HCT116 (cell line): Measurements from ENCODE around the gene ZNF20. TPM values are rescaled to one million over a fixed set of nuclear protein-coding genes. Genes with fewer than 3 reads are reported as not detected.

ENCODE experiments used
- ATAC-seq: fragments of 200-7000 bp; cut with Tn5 transposase; 2 replicates; pipeline ENCODE4 v1.9.1; 2020; ENCODE audit warnings: mild to moderate bottlenecking, moderate library complexity
- BruUV-seq: library from RNA; stranded (reverse); fragments of 400-500 nt; replicated peaks from 2 replicates; lab custom pipeline; 2021; lab: Mats Ljungman, UMichigan
- CTCF ChIA-PET: fragments of 300-600 bp; sonication (Branson Sonifier 250); formaldehyde crosslinking; loops from one replicate; lab custom pipeline; 2021; ENCODE audit warnings: antibody characterized with exemption; lab: Charles Lee
- POLR2A ChIA-PET: fragments of 300-600, 350-600 bp; sonication (Branson Sonifier 250); formaldehyde crosslinking; loops from one replicate; lab custom pipeline; 2021; ENCODE audit warnings: antibody characterized with exemption; lab: Charles Lee
- RAD21 ChIA-PET, 2 experiments: fragments of 300-600 bp; sonication (Branson Sonifier 250); formaldehyde crosslinking; loops; one replicate each; lab custom pipeline; 2023; ENCODE audit warnings: low total read pairs in 2 of 2; ENCODE audit not compliant: uncharacterized antibody in 2 of 2, unreplicated experiment in 2 of 2, low non-redundant PET in 1 of 2; lab: Charles Lee
- DNase-seq: peaks from one replicate; pipeline ENCODE4 v3.0.0-alpha.2; 2010; ENCODE audit warnings: low read depth, low spot score
- H2AFZ ChIP-seq: fragments of 200-600 bp; shearing (Covaris generic), sonication (generic); 2 replicates; pipeline ENCODE4 v1.6.1; 2017; ENCODE audit warnings: low read depth, mixed run types, mixed read lengths, antibody characterized with exemption, low read length; ENCODE audit not compliant: poor library complexity, severe bottlenecking
- H3K27ac ChIP-seq: 2 replicates; pipeline ENCODE4 v1.5.1; 2012; ENCODE audit warnings: low read depth, low read length
- H3K27me3 ChIP-seq: fragments of 200-600 bp; sonication (generic); 2 replicates; pipeline ENCODE4 v1.6.1; 2016; ENCODE audit warnings: mixed run types, low read length, mixed read lengths; ENCODE audit not compliant: insufficient read depth
- H3K36me3 ChIP-seq, 2 experiments: fragments of 200-500 bp in 1 of 2; fragments of 200-600 bp in 1 of 2; sonication (Bioruptor generic) in 1 of 2; sonication (generic) in 1 of 2; 2 replicates each; pipeline versions ENCODE4 v1.5.1 to v1.6.1; 2014 to 2016; ENCODE audit warnings: low read length in 2 of 2, inconsistent platforms in 1 of 2, mixed read lengths in 1 of 2, mixed run types in 1 of 2; ENCODE audit not compliant: insufficient read depth in 2 of 2, control insufficient read depth in 1 of 2
- H3K4me1 ChIP-seq, 2 experiments: fragments of 200-600 bp in 1 of 2; sonication (generic) in 1 of 2; 2 replicates each; pipeline versions ENCODE4 v1.5.1 to v1.6.1; 2012 to 2017; ENCODE audit warnings: low read length in 2 of 2, inconsistent platforms in 1 of 2, mild to moderate bottlenecking in 1 of 2, mixed read lengths in 1 of 2, mixed run types in 1 of 2, moderate library complexity in 1 of 2; ENCODE audit not compliant: insufficient read depth in 2 of 2, control insufficient read depth in 1 of 2
- H3K4me2 ChIP-seq: fragments of 200-600 bp; sonication (generic); 2 replicates; pipeline ENCODE4 v1.6.1; 2017; ENCODE audit warnings: mixed run types, low read length, mixed read lengths
- H3K4me3 ChIP-seq, 2 experiments: fragments of 200-600 bp in 1 of 2; sonication (generic) in 1 of 2; replicated peaks in 1 of 2; 2 replicates each; pipeline ENCODE4 v1.5.1; 2011 to 2016; ENCODE audit warnings: low read length in 2 of 2, control low read depth in 1 of 2, low read depth in 1 of 2, mild to moderate bottlenecking in 1 of 2, mixed read lengths in 1 of 2, mixed run types in 1 of 2
- H3K79me2 ChIP-seq: fragments of 200-600 bp; sonication (generic); 2 replicates; pipeline ENCODE4 v1.6.1; 2017; ENCODE audit warnings: mild to moderate bottlenecking, mixed run types, low read length, moderate library complexity, mixed read lengths; ENCODE audit not compliant: insufficient read depth
- H3K9ac ChIP-seq: fragments of 200-600 bp; sonication (generic); 2 replicates; pipeline ENCODE4 v1.6.1; 2016; ENCODE audit warnings: low read length, mixed read lengths
- H3K9me2 ChIP-seq: fragments of 200-600 bp; sonication (generic), shearing (Covaris generic); 2 replicates; pipeline ENCODE4 v1.6.1; 2017; ENCODE audit warnings: mixed run types, mild to moderate bottlenecking, moderate library complexity; ENCODE audit not compliant: insufficient read depth
- H3K9me3 ChIP-seq, 2 experiments: fragments of 200-500 bp in 1 of 2; fragments of 200-600 bp in 1 of 2; sonication (Bioruptor generic) in 1 of 2; sonication (generic) in 1 of 2; 2 replicates each; pipeline ENCODE4 v1.6.1; 2014 to 2017; ENCODE audit warnings: low read length in 2 of 2, mixed read lengths in 2 of 2, inconsistent platforms in 1 of 2, low read depth in 1 of 2, mild to moderate bottlenecking in 1 of 2, mixed run types in 1 of 2, moderate library complexity in 1 of 2; ENCODE audit not compliant: control insufficient read depth in 1 of 2, insufficient read depth in 1 of 2
- H4K20me1 ChIP-seq: fragments of 200-600 bp; sonication (generic), shearing (Covaris generic); 2 replicates; pipeline ENCODE4 v1.6.1; 2017; ENCODE audit warnings: mixed run types, mild to moderate bottlenecking, moderate library complexity; ENCODE audit not compliant: insufficient read depth
- CEBPB ChIP-seq: IDR thresholded peaks from 2 replicates; pipeline ENCODE4 v1.6.1; 2012; ENCODE audit warnings: low read depth
- ELF1 ChIP-seq: IDR thresholded peaks from 2 replicates; pipeline ENCODE4 v1.6.1; 2012; ENCODE audit warnings: low read depth, borderline replicate concordance
- POLR2A ChIP-seq: IDR thresholded peaks from 2 replicates; pipeline ENCODE4 v1.7.0; 2011; ENCODE audit warnings: borderline replicate concordance; ENCODE audit not compliant: insufficient read depth, insufficient read length; ENCODE audit errors: extremely low read depth
- POLR2AphosphoS5 ChIP-seq: IDR thresholded peaks from 2 replicates; pipeline ENCODE4 v1.6.1; 2011; ENCODE audit warnings: mild to moderate bottlenecking, low read depth, low read length, moderate library complexity
- RAD21 ChIP-seq: IDR thresholded peaks from 2 replicates; pipeline ENCODE4 v1.6.1; 2012; ENCODE audit warnings: low read depth, mild to moderate bottlenecking
- SP1 ChIP-seq: IDR thresholded peaks from 2 replicates; pipeline ENCODE4 v1.6.1; 2012; ENCODE audit warnings: low read depth
- TCF7L2 ChIP-seq: IDR thresholded peaks from 2 replicates; pipeline ENCODE4 v1.7.0; 2011; ENCODE audit warnings: borderline replicate concordance, inconsistent platforms; ENCODE audit not compliant: insufficient read depth, insufficient read length; ENCODE audit errors: extremely low read depth
- intact Hi-C: fragments of 100-400 bp; cut with micrococcal nuclease; formaldehyde crosslinking; loops from 2 replicates; pipeline ENCODE4 v1.10.0; 2022
- total RNA-seq: library from RNA; stranded (reverse); gene quantifications from one replicate; pipeline ENCODE4 v1.2.1, GENCODE V29; 2021; ENCODE audit not compliant: unreplicated experiment
- TF ChIP-seq, protein P1 (sequence below), 3 experiments: fragments of 200-600 bp in 1 of 3; sonication (generic) in 1 of 3; IDR thresholded peaks in 2 of 3; conservative IDR thresholded peaks in 1 of 3; 2 replicates each; pipeline ENCODE4 v1.5.1; 2012 to 2017; ENCODE audit warnings: low read depth in 2 of 3, low read length in 2 of 3, antibody characterized with exemption in 1 of 3, borderline replicate concordance in 1 of 3, control low read depth in 1 of 3, mild to moderate bottlenecking in 1 of 3, mixed read lengths in 1 of 3, mixed run types in 1 of 3, moderate library complexity in 1 of 3; ENCODE audit not compliant: insufficient read depth in 1 of 3
- TF ChIP-seq, protein P2 (sequence below): IDR thresholded peaks from 2 replicates; pipeline ENCODE4 v1.6.1; 2012; ENCODE audit warnings: low read depth

The ZNF20 gene
- total RNA-seq, 1 experiment from 2014 or later, result 1.0 TPM

GRCh38 chr19:12159773-12160414, 19.7 kb upstream of the ZNF20 start:
- peaks cover 0 to 3% of the 10 kb centered on the region in 2 experiments; a peak in 1 of 4 replicates for H3K4me1 ChIP-seq
- no peak overlapping the region for H3K4me3 ChIP-seq
- intact Hi-C loops, result loop anchor here (5.0 kb wide), 1 partner anchor 132 kb away; the partner anchor contains the start of gene ZNF44
- BruUV-seq, result no TSS peak
- DNase-seq (no peak), ATAC-seq (no peak)
- H3K79me2 ChIP-seq, result no peaks in the 10 kb centered on the region
- no peaks in the 10 kb centered on the region for H3K9me2 ChIP-seq
- no peaks in the 10 kb centered on the region for H3K27me3 ChIP-seq
- H4K20me1 ChIP-seq, result no peaks in the 10 kb centered on the region
- peaks cover 4 to 14% of the 10 kb centered on the region in 2 experiments; a peak in 2 of 4 replicates for H3K9me3 ChIP-seq
- no peak overlapping the region for H3K27ac ChIP-seq
- ChIA-PET CTCF (no interaction called here), POLR2A (no interaction called here), RAD21 (no interaction called here)
- no peak overlapping the region for H3K9ac ChIP-seq
- TF ChIP-seq SP1 (no peak), POLR2A (no peak), RAD21 (no peak), POLR2AphosphoS5 (no peak), ELF1 (no peak), CEBPB (no peak), TCF7L2 (no peak)
- TF ChIP-seq, protein P1, sequence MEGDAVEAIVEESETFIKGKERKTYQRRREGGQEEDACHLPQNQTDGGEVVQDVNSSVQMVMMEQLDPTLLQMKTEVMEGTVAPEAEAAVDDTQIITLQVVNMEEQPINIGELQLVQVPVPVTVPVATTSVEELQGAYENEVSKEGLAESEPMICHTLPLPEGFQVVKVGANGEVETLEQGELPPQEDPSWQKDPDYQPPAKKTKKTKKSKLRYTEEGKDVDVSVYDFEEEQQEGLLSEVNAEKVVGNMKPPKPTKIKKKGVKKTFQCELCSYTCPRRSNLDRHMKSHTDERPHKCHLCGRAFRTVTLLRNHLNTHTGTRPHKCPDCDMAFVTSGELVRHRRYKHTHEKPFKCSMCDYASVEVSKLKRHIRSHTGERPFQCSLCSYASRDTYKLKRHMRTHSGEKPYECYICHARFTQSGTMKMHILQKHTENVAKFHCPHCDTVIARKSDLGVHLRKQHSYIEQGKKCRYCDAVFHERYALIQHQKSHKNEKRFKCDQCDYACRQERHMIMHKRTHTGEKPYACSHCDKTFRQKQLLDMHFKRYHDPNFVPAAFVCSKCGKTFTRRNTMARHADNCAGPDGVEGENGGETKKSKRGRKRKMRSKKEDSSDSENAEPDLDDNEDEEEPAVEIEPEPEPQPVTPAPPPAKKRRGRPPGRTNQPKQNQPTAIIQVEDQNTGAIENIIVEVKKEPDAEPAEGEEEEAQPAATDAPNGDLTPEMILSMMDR (IDR thresholded peaks at IDR 0.05 in 2 of 3, conservative IDR thresholded peaks at IDR 0.05 in 1 of 3; ENCODE audit: borderline replicate concordance in 1 of 3, insufficient read depth in 1 of 3, low read depth in 2 of 3, low read length in 2 of 3), result no peak
- TF ChIP-seq, protein P2, sequence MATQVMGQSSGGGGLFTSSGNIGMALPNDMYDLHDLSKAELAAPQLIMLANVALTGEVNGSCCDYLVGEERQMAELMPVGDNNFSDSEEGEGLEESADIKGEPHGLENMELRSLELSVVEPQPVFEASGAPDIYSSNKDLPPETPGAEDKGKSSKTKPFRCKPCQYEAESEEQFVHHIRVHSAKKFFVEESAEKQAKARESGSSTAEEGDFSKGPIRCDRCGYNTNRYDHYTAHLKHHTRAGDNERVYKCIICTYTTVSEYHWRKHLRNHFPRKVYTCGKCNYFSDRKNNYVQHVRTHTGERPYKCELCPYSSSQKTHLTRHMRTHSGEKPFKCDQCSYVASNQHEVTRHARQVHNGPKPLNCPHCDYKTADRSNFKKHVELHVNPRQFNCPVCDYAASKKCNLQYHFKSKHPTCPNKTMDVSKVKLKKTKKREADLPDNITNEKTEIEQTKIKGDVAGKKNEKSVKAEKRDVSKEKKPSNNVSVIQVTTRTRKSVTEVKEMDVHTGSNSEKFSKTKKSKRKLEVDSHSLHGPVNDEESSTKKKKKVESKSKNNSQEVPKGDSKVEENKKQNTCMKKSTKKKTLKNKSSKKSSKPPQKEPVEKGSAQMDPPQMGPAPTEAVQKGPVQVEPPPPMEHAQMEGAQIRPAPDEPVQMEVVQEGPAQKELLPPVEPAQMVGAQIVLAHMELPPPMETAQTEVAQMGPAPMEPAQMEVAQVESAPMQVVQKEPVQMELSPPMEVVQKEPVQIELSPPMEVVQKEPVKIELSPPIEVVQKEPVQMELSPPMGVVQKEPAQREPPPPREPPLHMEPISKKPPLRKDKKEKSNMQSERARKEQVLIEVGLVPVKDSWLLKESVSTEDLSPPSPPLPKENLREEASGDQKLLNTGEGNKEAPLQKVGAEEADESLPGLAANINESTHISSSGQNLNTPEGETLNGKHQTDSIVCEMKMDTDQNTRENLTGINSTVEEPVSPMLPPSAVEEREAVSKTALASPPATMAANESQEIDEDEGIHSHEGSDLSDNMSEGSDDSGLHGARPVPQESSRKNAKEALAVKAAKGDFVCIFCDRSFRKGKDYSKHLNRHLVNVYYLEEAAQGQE, result no peak
- H2AFZ ChIP-seq, result no peak overlapping the region
- no peak overlapping the region for H3K4me2 ChIP-seq
- no peaks in the 10 kb centered on the region for H3K36me3 ChIP-seq
